Measurements from ENCODE around the gene SYNGAP1. TPM values are rescaled to one million over a fixed set of nuclear protein-coding genes. Genes with fewer than 3 reads are reported as not detected.
"Not testable (repeated sequence)": the region's sequence is repeated elsewhere in the genome, so short reads cannot be mapped to it uniquely, and the experiment has no call there.

The SYNGAP1 gene
- total RNA-seq, 1 donor from 2014 or later: 32.6 TPM

GRCh38 chr6:33469661-33470060 is 49.8 kb downstream of the SYNGAP1 start:
- DNase-seq (ENCODE audit: low spot score): no peak

- DNase-seq (ENCODE audit: low spot score): no peak
These were observed 58.0 kb downstream of the SYNGAP1 start for GRCh38 chr6:33477864-33478263.

- DNase-seq (ENCODE audit: low spot score): no peak
These were observed 61.3 kb downstream of the SYNGAP1 start for GRCh38 chr6:33481192-33481591.

GRCh38 chr6:33482620-33483019 is 62.8 kb downstream of the SYNGAP1 start:
- not testable (repeated sequence) for DNase-seq (ENCODE audit: low spot score)

GRCh38 chr6:33483678-33484077 is 63.8 kb downstream of the SYNGAP1 start:
- DNase-seq (ENCODE audit: low spot score): no peak

- not testable (repeated sequence) for DNase-seq (ENCODE audit: low spot score)
These were observed 64.9 kb downstream of the SYNGAP1 start for GRCh38 chr6:33484673-33485262.

- DNase-seq (ENCODE audit: low spot score): not testable (repeated sequence)
These were observed 65.8 kb downstream of the SYNGAP1 start for GRCh38 chr6:33485680-33486079.

GRCh38 chr6:33488339-33488738 is 68.5 kb downstream of the SYNGAP1 start:
- no peak for DNase-seq (ENCODE audit: low spot score)

GRCh38 chr6:33490198-33490597 is 70.3 kb downstream of the SYNGAP1 start:
- no peak for DNase-seq (ENCODE audit: low spot score)

GRCh38 chr6:33490621-33491020 is 70.8 kb downstream of the SYNGAP1 start:
- no peak for DNase-seq (ENCODE audit: low spot score)

GRCh38 chr6:33492093-33492492 is 72.2 kb downstream of the SYNGAP1 start:
- DNase-seq (ENCODE audit: low spot score): no peak

- no peak for DNase-seq (ENCODE audit: low spot score)
These were observed 77.3 kb downstream of the SYNGAP1 start for GRCh38 chr6:33497157-33497556.

GRCh38 chr6:33502486-33502885 is 82.6 kb downstream of the SYNGAP1 start:
- DNase-seq (ENCODE audit: low spot score): no peak

- no peak for DNase-seq (ENCODE audit: low spot score)
These were observed 84.6 kb downstream of the SYNGAP1 start for GRCh38 chr6:33504486-33504885.

Other genes with a start within 250 kb of the SYNGAP1 start
- gene COL11A2, start 227.6 kb upstream of the SYNGAP1 start, total RNA-seq: 0.96 TPM
- gene RXRB, start 219.4 kb upstream of the SYNGAP1 start, total RNA-seq: 50.8 TPM
- 60.7 TPM for gene SLC39A7, start 219.2 kb upstream of the SYNGAP1 start, total RNA-seq
- 28.6 TPM for gene HSD17B8, start 215.4 kb upstream of the SYNGAP1 start, total RNA-seq
- 50.6 TPM for gene RING1, start 211.6 kb upstream of the SYNGAP1 start, total RNA-seq
- gene VPS52, start 148.2 kb upstream of the SYNGAP1 start, total RNA-seq: 80.8 TPM
- gene RPS18, start 148.0 kb upstream of the SYNGAP1 start, total RNA-seq: 3,074 TPM
- 20.2 TPM for gene B3GALT4, start 142.9 kb upstream of the SYNGAP1 start, total RNA-seq
- gene WDR46, start 130.8 kb upstream of the SYNGAP1 start, total RNA-seq: 53.8 TPM
- 49.9 TPM for gene PFDN6, start 130.5 kb upstream of the SYNGAP1 start, total RNA-seq
- 163 TPM for gene RGL2, start 121.1 kb upstream of the SYNGAP1 start, total RNA-seq
- gene TAPBP, start 106.0 kb upstream of the SYNGAP1 start, total RNA-seq: 132 TPM
- gene ZBTB22, start 102.3 kb upstream of the SYNGAP1 start, total RNA-seq: 24.2 TPM
- gene DAXX, start 97.1 kb upstream of the SYNGAP1 start, total RNA-seq: 28.8 TPM
- gene KIFC1, start 28.2 kb upstream of the SYNGAP1 start, total RNA-seq: 1.0 TPM
- gene PHF1, start 9.1 kb upstream of the SYNGAP1 start, total RNA-seq: 58.8 TPM
- gene CUTA, start 2.0 kb upstream of the SYNGAP1 start, total RNA-seq: 157 TPM
- gene ZBTB9, start 34.5 kb downstream of the SYNGAP1 start, total RNA-seq: 11.1 TPM
- 27.9 TPM for gene BAK1, start 160.2 kb downstream of the SYNGAP1 start, total RNA-seq
- gene ITPR3, start 201.3 kb downstream of the SYNGAP1 start, total RNA-seq: 31.3 TPM

Measured in ureter (tissue), 1 donor.